MM.1S (cell line): Measurements from ENCODE around the gene STK32B.

Experiments used
- DNase-seq: peaks from one replicate; pipeline ENCODE4 v3.0.0-alpha.2; 2015
- H2AFZ ChIP-seq: fragments of 300-600 bp; sonication (generic); 2 replicates; pipeline ENCODE4 v1.6.0; 2016; ENCODE audit warnings: antibody characterized with exemption, low read length
- H3F3A ChIP-seq: fragments of 300-600 bp; sonication (generic); 2 replicates; pipeline ENCODE4 v1.6.1; 2016; ENCODE audit warnings: mild to moderate bottlenecking, antibody characterized with exemption, low read length, moderate library complexity, mixed read lengths; ENCODE audit not compliant: insufficient read depth
- H3K27ac ChIP-seq: fragments of 300-600 bp; sonication (generic); 2 replicates; pipeline ENCODE4 v1.5.1; 2016; ENCODE audit warnings: mild to moderate bottlenecking, low read length
- H3K27me3 ChIP-seq: fragments of 300-600 bp; sonication (generic); replicated peaks from 2 replicates; pipeline ENCODE4 v1.6.0; 2016; ENCODE audit warnings: low read length; ENCODE audit not compliant: insufficient read depth
- H3K36me3 ChIP-seq: fragments of 300-600 bp; sonication (generic); replicated peaks from 2 replicates; pipeline ENCODE4 v1.6.1; 2016; ENCODE audit warnings: mild to moderate bottlenecking, low read length, mixed read lengths; ENCODE audit not compliant: insufficient read depth
- H3K4me1 ChIP-seq: fragments of 300-600 bp; sonication (generic); 2 replicates; pipeline ENCODE4 v1.6.1; 2016; ENCODE audit warnings: low read length, mixed read lengths
- H3K4me2 ChIP-seq: fragments of 300-600 bp; sonication (generic); 2 replicates; pipeline ENCODE4 v1.6.0; 2016; ENCODE audit warnings: low read depth, low read length
- H3K4me3 ChIP-seq: fragments of 300-600 bp; sonication (generic); 2 replicates; pipeline ENCODE4 v1.5.1; 2016; ENCODE audit warnings: low read length, mixed read lengths
- H3K79me2 ChIP-seq: fragments of 300-600 bp; sonication (generic); 2 replicates; pipeline ENCODE4 v1.6.1; 2016; ENCODE audit warnings: mixed run types, low read length, mixed read lengths
- H3K9ac ChIP-seq: fragments of 300-600 bp; sonication (generic); 2 replicates; pipeline ENCODE4 v1.6.1; 2016; ENCODE audit warnings: low read length, mixed read lengths
- H3K9me2 ChIP-seq: fragments of 300-600 bp; sonication (generic); replicated peaks from 2 replicates; pipeline ENCODE4 v1.6.1; 2016; ENCODE audit warnings: mild to moderate bottlenecking, low read length, mixed read lengths; ENCODE audit not compliant: insufficient read depth
- H3K9me3 ChIP-seq: fragments of 300-600 bp; sonication (generic); replicated peaks from 2 replicates; pipeline ENCODE4 v1.6.1; 2016; ENCODE audit warnings: mild to moderate bottlenecking, low read length, mixed read lengths; ENCODE audit not compliant: insufficient read depth
- H4K20me1 ChIP-seq: fragments of 300-600 bp; sonication (generic); 2 replicates; pipeline ENCODE4 v1.6.1; 2016; ENCODE audit warnings: mild to moderate bottlenecking, low read length, moderate library complexity, mixed read lengths; ENCODE audit not compliant: insufficient read depth
- CTCF ChIP-seq: fragments of 300-600 bp; sonication (generic); IDR thresholded peaks from 2 replicates; pipeline ENCODE4 v1.5.1; 2016; ENCODE audit warnings: antibody characterized with exemption, low read length, mixed read lengths
- EZH2 ChIP-seq: fragments of 300-600 bp; sonication (generic); optimal IDR thresholded peaks from 2 replicates; pipeline ENCODE3; 2017; ENCODE audit warnings: low read depth, mild to moderate bottlenecking, antibody characterized with exemption, low read length, mixed read lengths
- EZH2phosphoT487 ChIP-seq: fragments of 300-600 bp; sonication (generic); IDR thresholded peaks from 2 replicates; pipeline ENCODE4 v1.6.1; 2018; ENCODE audit warnings: antibody characterized with exemption, low read length

The STK32B gene

DNA sequence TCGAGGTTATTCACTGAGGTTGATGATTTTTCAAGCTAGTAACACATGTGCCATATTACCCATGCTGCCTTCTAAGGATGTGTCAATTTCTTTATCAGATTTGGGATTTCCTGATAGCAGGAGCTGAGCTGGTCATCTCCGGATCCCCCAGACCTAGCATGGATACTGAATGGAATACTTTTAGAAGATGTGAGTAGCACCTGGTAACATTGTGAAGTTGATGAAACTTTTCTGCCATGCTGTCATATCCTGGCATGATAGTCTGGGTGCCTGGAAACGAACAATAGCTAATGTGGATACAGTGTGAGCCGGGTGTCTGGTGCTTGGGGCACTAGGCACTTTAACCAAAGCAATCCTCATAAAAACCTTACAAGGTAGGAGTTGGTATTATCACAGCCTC is 21.1 kb upstream of the STK32B start:
- Histone ChIP-seq H3K27me3 (no peaks in the 10 kb centered on the region), H3K9me2 (no peaks in the 10 kb centered on the region), H3K27ac (no peak overlapping the region), H3F3A (peaks cover under 1% of the 10 kb centered on the region; the same call in 1 of the 2 replicates), H3K9me3 (no peaks in the 10 kb centered on the region), H3K4me3 (no peak overlapping the region), H4K20me1 (no peaks in the 10 kb centered on the region), H3K79me2 (no peaks in the 10 kb centered on the region), H3K4me1 (peaks cover 4% of the 10 kb centered on the region), H2AFZ (no peak overlapping the region), H3K36me3 (no peaks in the 10 kb centered on the region), H3K9ac (no peak overlapping the region), H3K4me2 (no peak overlapping the region)
- TF ChIP-seq EZH2phosphoT487: no peak
- no peak for TF ChIP-seq CTCF
- no peak for TF ChIP-seq EZH2
- DNase-seq: no peak

GRCh38 chr4:5030927-5031326 is 20.4 kb upstream of the STK32B start:
- TF ChIP-seq CTCF (no peak), EZH2 (no peak), EZH2phosphoT487 (no peak)
- H3K4me1 ChIP-seq: peaks cover 11% of the 10 kb centered on the region
- H3K27ac ChIP-seq: no peak overlapping the region
- H3K9me3 ChIP-seq: no peaks in the 10 kb centered on the region
- no peak overlapping the region for H3K4me3 ChIP-seq
- no peaks in the 10 kb centered on the region for H3K36me3 ChIP-seq
- no peak for DNase-seq
- H3F3A ChIP-seq: peaks cover 7% of the 10 kb centered on the region
- no peak overlapping the region for H3K9ac ChIP-seq
- no peak overlapping the region for H2AFZ ChIP-seq
- H3K9me2 ChIP-seq: no peaks in the 10 kb centered on the region
- H3K4me2 ChIP-seq: no peak overlapping the region
- no peaks in the 10 kb centered on the region for H3K27me3 ChIP-seq
- no peaks in the 10 kb centered on the region for H4K20me1 ChIP-seq
- no peaks in the 10 kb centered on the region for H3K79me2 ChIP-seq

- H3K9me2 ChIP-seq: no peaks in the 10 kb centered on the region
- no peaks in the 10 kb centered on the region for H4K20me1 ChIP-seq
- no peak overlapping the region for H2AFZ ChIP-seq
- no peak overlapping the region for H3K9ac ChIP-seq
- no peaks in the 10 kb centered on the region for H3K9me3 ChIP-seq
- H3K79me2 ChIP-seq: no peaks in the 10 kb centered on the region
- peaks cover 17% of the 10 kb centered on the region for H3K4me1 ChIP-seq
- H3K27ac ChIP-seq: no peak overlapping the region
- TF ChIP-seq CTCF (no peak), EZH2 (no peak)
- no peaks in the 10 kb centered on the region for H3K36me3 ChIP-seq
- H3F3A ChIP-seq: peaks cover 13% of the 10 kb centered on the region
- H3K4me3 ChIP-seq: no peak overlapping the region
- DNase-seq: no peak
- no peak overlapping the region for H3K4me2 ChIP-seq
- H3K27me3 ChIP-seq: no peaks in the 10 kb centered on the region
These were observed 18.5 kb upstream of the STK32B start for GRCh38 chr4:5032813-5033212.
